Stimulated activated CD8-positive, alpha-beta memory T cell treated with anti-CD3 and anti-CD28 coated beads, Interleukin-12 subunit alpha, Interleukin-12 subunit beta, amount 100 ng/mL, for 1 hour (primary cell): Measurements from ENCODE around the gene RPTN.
"Not testable (repeated sequence)": the region's sequence is repeated elsewhere in the genome, so short reads cannot be mapped to it uniquely, and the experiment has no call there.

Source experiments
- DNase-seq: peaks from one replicate; pipeline ENCODE4 v3.0.0-alpha.2; 2020; ENCODE audit warnings: low read depth

The RPTN gene

DNA sequence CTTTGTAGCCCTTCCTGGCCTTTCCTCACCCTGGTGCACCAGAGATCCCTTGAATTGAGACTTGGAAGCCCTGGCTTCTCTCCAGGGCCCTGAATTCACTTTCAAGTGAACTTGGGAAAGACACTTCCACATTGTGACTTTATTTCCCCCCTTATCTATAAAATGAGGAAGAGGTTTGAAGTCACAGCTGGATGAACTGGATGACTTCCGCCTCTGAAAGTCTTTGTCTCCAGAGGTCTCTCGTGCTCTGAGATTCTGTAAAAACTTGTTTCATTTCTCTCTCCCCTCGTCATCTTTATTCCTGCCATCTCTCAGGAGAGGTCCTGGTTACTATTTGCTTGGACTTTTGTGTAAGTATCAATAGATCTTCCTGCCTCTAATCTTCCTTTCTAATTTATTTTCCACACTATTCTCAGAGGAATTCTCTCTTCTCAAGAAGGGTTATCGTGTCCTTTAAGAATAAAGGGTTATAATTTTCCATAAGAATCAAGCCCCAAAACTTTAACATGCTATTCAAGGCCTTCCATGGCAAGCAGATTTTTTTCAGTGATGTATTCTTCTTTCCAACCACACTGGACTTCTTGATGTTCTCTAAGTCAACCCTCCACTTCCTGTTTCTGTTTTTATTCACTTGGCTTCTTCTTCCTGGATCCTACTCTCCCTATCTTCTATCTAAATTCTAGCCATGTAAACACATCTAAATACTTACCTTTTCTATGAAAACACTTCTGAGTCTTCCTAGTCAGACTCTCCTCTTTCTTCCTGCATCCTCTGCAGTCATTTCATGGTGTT is 6.5 kb upstream of the RPTN start:
- DNase-seq: no peak

DNA sequence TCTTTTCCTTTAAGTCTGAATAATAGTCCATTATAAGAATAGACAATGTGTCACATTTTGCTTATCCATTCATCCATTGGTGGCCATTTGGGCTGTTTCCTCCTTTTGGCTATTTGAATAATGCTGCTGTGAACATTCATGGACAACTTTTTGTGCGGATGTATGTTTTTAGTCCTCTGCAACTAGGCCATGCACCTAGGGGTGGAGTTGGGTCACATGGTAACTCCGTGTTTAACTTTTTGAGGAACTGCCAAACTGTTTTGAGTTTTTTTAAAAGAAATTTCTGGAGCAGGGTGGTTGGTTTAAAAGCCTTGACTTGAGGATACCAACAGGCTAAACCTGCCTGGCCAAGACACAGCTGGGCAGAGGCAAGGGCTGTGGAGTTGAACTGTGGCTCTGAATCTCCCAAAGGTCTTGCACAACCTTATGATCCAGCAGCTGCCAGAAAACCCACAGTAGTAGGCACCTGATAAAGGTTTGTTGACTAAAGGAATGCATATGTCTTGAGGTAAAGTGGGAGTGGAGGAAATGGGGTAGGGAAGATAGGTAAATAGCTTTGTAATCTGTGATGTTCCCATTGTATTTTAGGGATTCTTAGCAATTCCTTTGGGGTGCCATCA is 5.6 kb upstream of the RPTN start:
- DNase-seq: no peak

- no peak for DNase-seq
Observed at GRCh38 chr1:152162792-152163463, 3.9 kb upstream of the RPTN start.

DNA sequence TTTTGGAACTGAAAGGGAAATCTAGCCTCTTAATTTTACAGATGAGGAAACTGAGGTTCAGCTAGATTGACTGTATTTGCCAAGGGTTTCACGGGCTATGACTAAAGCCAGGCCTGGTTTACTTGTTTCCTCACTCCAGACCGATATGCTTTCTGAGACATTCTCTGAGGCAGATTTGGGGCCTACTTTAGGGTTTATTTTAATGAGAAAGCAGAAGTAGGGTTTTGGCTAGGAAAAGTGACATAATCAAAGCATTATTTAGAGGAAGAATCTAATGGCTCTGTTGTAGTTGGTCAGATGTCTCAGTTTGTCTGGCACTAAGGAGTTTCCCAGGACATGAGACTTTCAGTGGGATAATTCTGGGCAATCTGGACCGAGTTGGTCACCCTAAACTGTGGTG is 1.5 kb upstream of the RPTN start:
- DNase-seq: no peak

GRCh38 chr1:152153996-152154395 is 5.0 kb downstream of the RPTN start:
- DNase-seq: no peak

DNA sequence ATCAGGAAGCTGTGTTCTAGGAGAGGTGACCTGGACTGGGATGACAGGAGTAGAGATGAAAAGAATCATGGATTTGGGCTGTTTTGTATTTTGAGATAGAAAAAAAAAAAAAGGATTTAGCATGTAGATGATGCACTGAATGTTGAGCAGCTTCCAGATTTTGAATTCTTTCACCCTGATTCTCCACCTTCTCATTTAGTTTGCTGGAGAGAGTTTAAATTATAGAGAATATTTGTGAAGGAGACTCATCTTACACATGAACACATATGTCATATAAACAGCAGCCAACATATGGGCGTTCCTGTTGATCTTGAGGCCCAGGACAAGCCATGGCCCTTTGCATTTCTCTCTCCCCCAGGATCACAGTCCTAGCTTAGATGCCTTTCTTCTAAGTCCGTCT is 7.4 kb downstream of the RPTN start:
- no peak for DNase-seq

DNA sequence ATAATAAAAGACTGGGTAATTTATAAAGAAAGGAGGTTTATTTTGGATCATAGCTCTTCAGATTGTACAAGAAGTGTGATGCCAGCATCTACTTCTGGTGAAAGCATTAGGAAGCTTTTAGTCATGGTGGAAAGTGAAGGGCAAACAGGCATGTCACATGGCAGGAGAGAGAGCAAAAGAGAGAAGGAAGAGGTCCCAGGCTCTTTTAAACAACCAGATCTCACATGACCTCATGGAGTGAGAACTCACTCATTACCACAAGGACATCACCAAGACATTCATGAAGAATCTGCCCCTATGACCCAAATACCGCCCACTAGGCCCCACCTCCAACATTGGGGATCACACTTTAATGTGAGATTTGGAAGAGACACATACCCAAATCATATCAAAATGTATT is 10.0 kb downstream of the RPTN start:
- DNase-seq: no peak

DNA sequence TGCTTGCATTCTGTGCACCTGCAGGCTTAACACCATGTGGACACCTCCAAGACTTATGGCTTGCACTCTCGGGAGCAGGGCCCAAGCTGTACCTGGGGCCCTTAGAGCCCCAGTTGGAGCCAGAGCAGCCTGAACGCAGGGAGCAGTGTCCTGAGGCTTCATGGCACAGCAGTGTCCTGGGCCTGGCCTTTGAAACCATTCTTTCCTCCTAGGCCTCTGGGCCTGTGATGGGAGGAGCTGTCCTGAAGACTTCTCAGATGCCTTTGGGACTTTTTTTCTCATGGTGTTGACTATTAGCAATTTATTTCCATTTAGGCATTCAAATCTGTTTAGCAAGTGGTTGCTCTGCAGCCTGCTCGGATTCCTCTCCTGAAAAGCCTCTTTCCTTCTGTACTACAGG is 11.0 kb downstream of the RPTN start:
- no peak for DNase-seq

- DNase-seq: no peak
Observed at GRCh38 chr1:152145769-152146168, 13.3 kb downstream of the RPTN start.

DNA sequence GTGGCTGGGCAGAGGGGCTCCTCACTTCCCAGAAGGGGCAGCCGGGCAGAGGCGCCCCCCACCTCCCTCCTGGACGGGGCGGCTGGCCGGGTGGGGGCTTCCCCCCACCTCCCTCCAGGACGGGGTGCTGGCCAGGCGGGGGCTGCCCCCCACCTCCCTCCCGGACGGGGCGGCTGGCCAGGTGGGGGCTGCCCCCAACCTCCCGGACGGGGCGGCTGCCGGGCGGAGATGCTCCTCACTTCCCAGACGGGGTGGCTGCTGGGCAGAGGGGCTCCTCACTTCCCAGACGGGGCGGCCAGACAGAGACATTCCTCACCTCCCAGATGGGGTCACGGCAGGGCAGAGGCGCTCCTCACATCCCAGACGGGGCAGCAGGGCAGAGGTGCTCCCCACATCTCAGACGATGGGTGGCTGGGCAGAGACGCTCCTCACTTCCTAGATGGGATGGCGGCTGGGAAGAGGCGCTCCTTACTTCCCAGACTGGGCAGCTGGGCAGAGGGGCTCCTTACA is 14.3 kb downstream of the RPTN start:
- not testable (repeated sequence) for DNase-seq

GRCh38 chr1:152143150-152143887 is 15.7 kb downstream of the RPTN start:
- DNase-seq: no peak

DNA sequence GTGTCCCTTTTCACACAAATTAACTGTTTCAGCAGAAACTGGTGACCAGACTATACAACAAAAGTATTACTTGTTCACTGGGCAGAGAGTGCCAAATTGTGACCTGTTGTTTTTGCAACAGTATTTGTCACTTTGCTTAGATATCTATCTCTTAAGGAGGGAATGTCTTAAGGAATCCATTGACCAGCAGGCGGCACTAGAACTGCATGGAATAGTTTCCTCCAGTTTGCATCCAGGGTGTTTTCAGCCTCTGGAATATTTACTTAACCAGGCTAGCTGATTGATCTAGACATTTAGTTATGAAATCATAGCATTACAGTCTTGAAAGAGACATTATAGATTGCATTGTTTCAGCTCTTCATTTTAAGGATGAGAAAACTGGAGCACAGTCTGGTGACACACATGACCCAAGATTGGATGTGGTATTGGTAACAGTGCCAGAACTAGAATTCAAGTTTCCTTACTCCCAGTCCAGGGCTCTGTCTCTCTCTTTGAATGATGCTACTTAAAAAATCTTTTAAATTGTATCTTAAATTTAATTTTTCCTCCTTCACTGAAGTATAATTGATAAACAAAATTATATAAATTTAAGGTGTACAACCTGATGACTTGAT is 16.9 kb downstream of the RPTN start:
- no peak for DNase-seq

DNA sequence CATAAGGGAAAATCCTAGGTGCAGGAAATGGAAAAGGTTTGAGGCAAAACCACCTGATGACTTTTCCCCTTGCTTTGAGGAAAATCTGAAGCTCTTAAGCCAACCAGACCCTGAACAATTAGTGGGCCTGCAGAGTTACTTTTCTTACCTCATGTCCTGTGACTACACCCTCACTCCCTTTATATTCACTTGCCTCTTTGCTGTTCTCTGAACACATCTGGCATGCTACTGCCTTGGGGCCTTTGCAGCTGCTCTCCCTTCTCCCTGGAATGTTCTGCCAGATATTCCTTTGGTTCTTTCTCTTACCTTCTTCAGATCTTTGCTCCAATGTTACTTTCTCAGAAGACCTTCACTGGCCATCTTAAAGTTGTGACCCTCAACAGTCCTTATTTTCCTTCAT is 21.8 kb downstream of the RPTN start:
- no peak for DNase-seq

DNA sequence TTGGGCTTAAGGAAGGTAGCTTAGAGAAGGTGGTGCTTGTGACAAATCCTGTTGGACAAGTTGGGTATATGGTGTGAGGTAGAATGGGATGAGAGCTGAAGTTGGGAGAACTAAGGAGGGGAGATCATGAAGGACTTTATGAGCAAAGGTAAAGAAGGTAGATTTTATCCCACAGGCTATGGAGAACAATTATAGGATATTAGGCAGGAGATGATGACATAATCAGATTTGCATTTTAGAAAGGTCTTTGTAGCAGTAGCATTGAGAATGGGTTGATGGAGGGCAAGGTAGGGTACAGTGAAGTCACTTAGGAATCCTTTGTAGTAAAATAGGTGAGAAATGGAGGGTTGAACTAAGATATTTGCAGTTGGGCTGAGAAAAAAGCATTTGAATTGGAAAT is 28.8 kb downstream of the RPTN start:
- no peak for DNase-seq

GRCh38 chr1:152127673-152128072 is 31.4 kb downstream of the RPTN start:
- DNase-seq: no peak

GRCh38 chr1:152125834-152126443 is 33.1 kb downstream of the RPTN start:
- DNase-seq: no peak

- DNase-seq: no peak
Observed at GRCh38 chr1:152118915-152119314, 40.1 kb downstream of the RPTN start.

- DNase-seq: no peak
Observed at GRCh38 chr1:152115344-152115743, 43.7 kb downstream of the RPTN start, which contains the start of gene TCHH. Gene TCHH, minus strand, starts transcription at chr1:152115444. Its CDS starts 1,364 bp downstream, at chr1:152114080.

DNA sequence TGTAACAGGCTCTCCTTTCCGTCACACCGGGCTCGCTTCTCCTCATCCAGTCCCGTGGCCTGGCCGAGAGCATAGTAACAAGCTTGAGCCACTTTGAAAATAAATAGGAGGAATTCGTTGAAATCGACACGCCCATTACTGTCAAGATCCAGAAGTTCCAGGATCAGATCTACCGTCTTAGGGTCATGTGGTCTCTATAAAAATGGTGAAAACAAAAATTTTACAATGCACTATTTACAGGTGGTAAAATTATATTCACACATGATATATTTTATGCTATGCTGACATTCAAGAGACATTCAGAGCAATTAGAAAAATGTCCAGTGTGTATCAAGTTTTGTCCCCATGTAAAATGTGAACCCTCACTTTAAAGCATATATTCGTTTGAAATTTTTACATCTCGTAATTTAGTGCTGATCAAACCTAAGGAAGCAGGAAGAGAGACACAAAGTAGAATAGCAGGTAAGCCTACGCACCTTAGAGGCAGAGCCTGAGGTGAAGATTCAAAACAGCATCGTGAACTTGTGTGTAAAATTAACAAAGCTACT is 46.1 kb downstream of the RPTN start:
- DNase-seq: no peak

GRCh38 chr1:152112101-152112884 is 46.7 kb downstream of the RPTN start:
- no peak for DNase-seq
